Stimulated activated CD4-positive, alpha-beta T cell treated with anti-CD3 and anti-CD28 coated beads, Interleukin-2, amount 100 ng/mL, for 4 hours (primary cell): ENCODE data around the gene G6PC3.
"Not testable (repeated sequence)": the region's sequence is repeated elsewhere in the genome, so short reads cannot be mapped to it uniquely, and the experiment has no call there.

Experiments
- DNase-seq: peaks from one replicate; pipeline ENCODE4 v3.0.0-alpha.2; 2020; ENCODE audit warnings: low read depth

Gene G6PC3

DNA sequence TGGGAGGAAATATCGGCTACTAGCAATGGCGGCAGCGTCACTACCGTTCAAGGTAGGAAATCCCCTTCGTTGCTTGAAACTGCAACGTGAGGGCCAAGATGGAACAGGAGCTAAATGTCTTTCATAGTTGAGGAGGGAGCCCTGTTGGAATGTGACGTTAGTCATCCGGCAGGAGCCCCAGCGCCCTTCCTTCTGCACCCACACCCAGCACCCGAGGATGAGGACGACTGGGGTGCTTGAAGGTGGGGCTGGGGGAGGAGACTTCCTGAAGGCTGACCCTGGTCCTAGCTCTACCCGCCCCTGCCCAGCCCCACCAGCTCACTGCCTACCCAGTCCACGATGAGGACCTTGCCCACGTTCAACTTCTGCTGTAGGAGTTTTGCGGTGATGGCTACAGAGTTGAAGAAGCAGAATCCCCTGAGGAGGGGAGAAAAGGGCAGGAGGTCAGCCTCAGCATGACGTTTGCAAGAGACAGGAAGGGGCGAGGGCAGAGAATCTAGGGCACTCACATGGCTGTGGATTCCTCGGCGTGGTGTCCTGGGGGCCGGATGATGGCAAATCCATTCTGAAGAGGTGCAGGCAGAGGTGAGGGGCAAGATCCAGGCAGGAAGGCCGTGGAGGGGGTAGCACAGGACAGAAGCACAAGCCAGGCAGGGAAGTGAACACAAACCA, 11.9 kb downstream of the G6PC3 start:
- DNase-seq, result no peak

DNA sequence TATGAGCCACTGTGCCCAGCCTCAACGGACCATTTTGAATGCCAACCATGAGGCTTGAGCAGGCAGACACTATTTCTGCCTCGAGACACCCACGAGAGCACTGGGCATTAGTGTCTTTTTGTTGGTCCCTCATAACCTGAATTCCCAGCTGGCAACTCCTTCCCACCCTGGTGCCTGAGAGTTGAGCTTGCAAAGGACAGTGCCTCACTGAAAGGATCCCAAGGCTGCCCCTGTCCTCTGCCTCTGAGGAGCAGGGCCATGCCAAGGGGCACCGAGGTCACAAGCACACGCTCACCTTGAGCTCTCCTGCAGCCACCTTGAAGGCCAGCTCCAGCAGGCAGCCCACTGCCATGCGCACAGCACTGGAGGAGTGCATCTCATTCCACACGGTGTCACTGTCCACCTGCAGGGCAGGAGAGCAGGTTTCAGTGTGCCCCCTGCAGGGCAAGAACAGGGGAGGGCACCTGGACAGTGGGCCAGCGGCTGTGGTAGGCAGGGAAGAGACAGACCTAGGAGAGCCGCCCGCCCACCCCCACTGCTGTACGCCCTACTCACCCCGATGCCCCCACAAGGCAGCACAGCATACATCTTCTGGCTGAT, 12.8 kb downstream of the G6PC3 start:
- DNase-seq, result no peak

GRCh38 chr17:44084131-44084538, 13.6 kb downstream of the G6PC3 start:
- no peak for DNase-seq

DNA sequence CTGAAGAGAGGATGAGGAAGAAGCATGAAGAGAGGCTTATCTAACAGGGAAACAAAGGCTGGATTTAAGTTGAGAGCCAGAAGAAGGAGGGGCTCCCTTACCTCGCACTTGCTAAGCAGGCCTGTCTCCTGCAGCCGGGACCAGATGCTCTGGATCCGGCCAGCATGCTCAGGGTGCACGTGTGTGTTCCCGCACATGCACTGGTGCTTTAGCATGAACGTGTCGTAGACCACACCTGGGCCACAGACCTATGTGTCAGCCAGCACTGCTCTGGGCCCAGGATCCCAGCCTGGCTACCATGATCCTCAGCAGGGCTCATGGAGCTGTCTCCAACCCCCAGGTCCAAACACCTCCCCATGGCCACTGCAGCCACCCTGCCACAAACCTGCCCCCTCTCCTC, 14.4 kb downstream of the G6PC3 start:
- no peak for DNase-seq

DNA sequence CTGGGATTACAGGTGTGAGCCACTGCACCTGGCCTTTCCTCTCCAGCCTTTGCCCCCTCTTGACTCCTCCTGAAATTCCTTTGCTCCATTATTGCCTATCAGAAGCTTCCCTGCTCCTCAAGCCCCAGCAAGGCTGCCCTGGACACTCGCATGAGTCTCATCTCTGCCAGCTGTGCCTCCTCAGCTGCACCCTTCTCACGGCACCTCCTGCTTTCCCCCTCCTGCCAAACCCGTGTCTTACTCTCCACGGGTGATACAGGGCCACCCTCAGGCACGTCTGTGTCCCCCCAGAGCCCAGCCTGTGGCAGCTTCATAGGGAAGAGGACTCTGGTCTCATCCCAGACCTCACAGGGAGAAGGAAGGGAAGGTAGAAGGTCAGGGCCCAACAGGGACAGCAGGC, 15.4 kb downstream of the G6PC3 start:
- DNase-seq, result no peak

GRCh38 chr17:44086364-44087311, 16.1 kb downstream of the G6PC3 start:
- DNase-seq, result peak; percentile 76

- DNase-seq, result no peak
Measured at GRCh38 chr17:44087319-44087718, 16.8 kb downstream of the G6PC3 start.

DNA sequence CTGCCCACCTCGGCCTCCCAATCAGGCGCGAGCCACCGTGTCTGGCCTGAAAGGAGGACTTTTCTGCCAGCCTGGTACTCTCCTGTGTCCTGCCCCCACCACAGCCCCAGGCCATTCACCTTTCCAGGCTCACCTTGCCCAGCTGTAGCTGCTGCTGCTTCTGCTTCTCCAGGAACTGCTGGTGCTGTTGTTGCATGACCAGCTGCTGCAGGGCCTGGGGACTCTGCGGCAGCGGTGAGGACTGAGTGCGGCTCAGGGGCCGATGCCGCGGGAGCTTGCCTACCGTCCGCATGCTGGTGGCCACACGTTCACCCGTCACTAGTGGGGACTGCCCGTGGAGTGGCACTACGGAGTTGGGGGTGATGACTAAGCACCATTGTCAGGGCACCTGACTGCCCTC, 17.7 kb downstream of the G6PC3 start:
- DNase-seq, result no peak

- no peak for DNase-seq
Measured at GRCh38 chr17:44091200-44091997, 20.9 kb downstream of the G6PC3 start.

DNA sequence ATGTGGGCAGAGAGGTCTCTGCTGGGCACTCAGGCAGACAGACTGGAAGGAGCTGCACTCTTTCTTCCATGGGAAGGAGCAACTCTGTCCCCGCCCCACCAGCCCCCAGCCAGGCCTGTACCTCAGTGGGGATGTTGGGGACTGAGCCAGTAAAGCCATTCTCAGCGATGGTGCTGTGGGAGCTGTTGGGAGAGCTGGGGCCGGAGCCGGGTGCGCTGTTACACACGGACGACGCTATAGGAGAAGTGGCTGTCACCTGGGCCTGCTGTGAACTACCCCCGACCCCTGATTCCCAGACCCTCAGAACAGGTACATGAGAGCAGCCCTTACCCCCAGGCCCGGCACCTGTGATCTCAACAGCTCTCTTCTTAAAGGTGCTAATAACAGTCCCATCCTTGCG, 21.5 kb downstream of the G6PC3 start:
- no peak for DNase-seq

GRCh38 chr17:44093231-44093900, 22.8 kb downstream of the G6PC3 start:
- DNase-seq, result no peak

- DNase-seq, result no peak
Measured at GRCh38 chr17:44094701-44095387, 24.3 kb downstream of the G6PC3 start.

DNA sequence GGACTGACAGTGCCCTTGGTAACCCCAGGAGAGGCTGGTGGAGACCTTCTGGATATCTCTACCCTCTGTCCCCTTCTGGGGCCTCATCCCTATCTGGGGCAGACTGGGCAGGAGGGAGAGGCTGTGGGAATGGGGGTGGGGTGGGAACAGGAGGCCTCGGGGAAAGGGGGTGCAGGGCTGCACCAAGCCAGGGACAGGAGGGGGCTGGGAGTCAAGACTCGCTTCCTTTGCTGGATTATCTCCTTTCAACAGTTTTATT, 24.8 kb downstream of the G6PC3 start:
- no peak for DNase-seq

GRCh38 chr17:44095647-44096496, 25.3 kb downstream of the G6PC3 start:
- no peak for DNase-seq

- DNase-seq, result no peak
Measured at GRCh38 chr17:44097110-44097958, 26.8 kb downstream of the G6PC3 start.

GRCh38 chr17:44101858-44102257, 31.3 kb downstream of the G6PC3 start:
- not testable (repeated sequence) for DNase-seq

GRCh38 chr17:44102849-44103622, 32.5 kb downstream of the G6PC3 start:
- DNase-seq, result no peak

- DNase-seq, result no peak
Measured at GRCh38 chr17:44105483-44105882, 34.9 kb downstream of the G6PC3 start.

- DNase-seq, result no peak
Measured at GRCh38 chr17:44105941-44106340, 35.4 kb downstream of the G6PC3 start.
